Glomerular visceral epithelial cell (primary cell): ENCODE measurements around the gene ST3GAL4.
"Not testable (repeated sequence)": the region's sequence is repeated elsewhere in the genome, so short reads cannot be mapped to it uniquely, and the experiment has no call there.

Experiments used
- DNase-seq: peaks from one replicate; pipeline ENCODE4 v3.0.0-alpha.2; 2016; ENCODE audit errors: extremely low spot score

ST3GAL4 gene

GRCh38 chr11:126345759-126346585 is 9.5 kb upstream of the ST3GAL4 start:
- no peak for DNase-seq

- no peak for DNase-seq
Observed at GRCh38 chr11:126346586-126346940, 8.9 kb upstream of the ST3GAL4 start.

GRCh38 chr11:126346946-126347345 is 8.5 kb upstream of the ST3GAL4 start:
- DNase-seq: not testable (repeated sequence)

- DNase-seq: no peak
Observed at GRCh38 chr11:126347751-126348668, 7.5 kb upstream of the ST3GAL4 start.

- no peak for DNase-seq
Observed at GRCh38 chr11:126348806-126349582, 6.5 kb upstream of the ST3GAL4 start.

GRCh38 chr11:126350836-126351235 is 4.7 kb upstream of the ST3GAL4 start:
- DNase-seq: no peak

- DNase-seq: no peak
Observed at GRCh38 chr11:126352163-126352562, 3.3 kb upstream of the ST3GAL4 start.

- peak; percentile 66 for DNase-seq
Observed at GRCh38 chr11:126352934-126353801, 2.3 kb upstream of the ST3GAL4 start.

GRCh38 chr11:126354631-126355323 is 709 bp upstream of the ST3GAL4 start:
- no peak for DNase-seq

- DNase-seq: peak; percentile 38
Observed at GRCh38 chr11:126355926-126356897, 726 bp downstream of the ST3GAL4 start.

- DNase-seq: no peak
Observed at GRCh38 chr11:126357055-126357962, 1.8 kb downstream of the ST3GAL4 start.

GRCh38 chr11:126357969-126358762 is 2.7 kb downstream of the ST3GAL4 start:
- no peak for DNase-seq

- DNase-seq: no peak
Observed at GRCh38 chr11:126358763-126359160, 3.3 kb downstream of the ST3GAL4 start.

- no peak for DNase-seq
Observed at GRCh38 chr11:126359431-126360048, 4.1 kb downstream of the ST3GAL4 start.

- DNase-seq: no peak
Observed at GRCh38 chr11:126360049-126360446, 4.6 kb downstream of the ST3GAL4 start.

GRCh38 chr11:126361400-126361799 is 5.9 kb downstream of the ST3GAL4 start:
- DNase-seq: no peak
